A549 (cell line): Measurements from ENCODE around the gene ARR3. TPM values are rescaled to one million over a fixed set of nuclear protein-coding genes. Genes with fewer than 3 reads are reported as not detected.
"Not testable (repeated sequence)": the region's sequence is repeated elsewhere in the genome, so short reads cannot be mapped to it uniquely, and the experiment has no call there.

ENCODE experiments used
- ATAC-seq, 2 experiments: fragments of 200-7000 bp in 1 of 2; fragments of >200 bp in 1 of 2; cut with Nextera tagmentation in 1 of 2; cut with Tn5 transposase in 1 of 2; 3 replicates each; pipeline versions ENCODE4 v1.8.0 to v1.9.1; 2018 to 2020; ENCODE audit warnings: mild to moderate bottlenecking in 1 of 2, moderate library complexity in 1 of 2
- CTCF ChIA-PET: fragments of 300-600 bp; sonication (Branson Sonifier 250); formaldehyde crosslinking; extraction: SDS; loops from one replicate; lab custom pipeline; 2021; ENCODE audit warnings: antibody characterized with exemption, inconsistent platforms; lab: Yijun Ruan, JAX
- POLR2A ChIA-PET: fragments of 350-600 bp; formaldehyde crosslinking; extraction: SDS; loops from one replicate; lab custom pipeline; 2021; ENCODE audit warnings: antibody characterized with exemption, inconsistent platforms; lab: Yijun Ruan, JAX
- DNase-seq, 2 experiments: peaks; one replicate each; pipeline versions ENCODE4 v3.0.0 to v3.0.0-alpha.2; 2011 to 2016; ENCODE audit warnings: low read depth in 1 of 2, low spot score in 1 of 2
- FAIRE-seq: peaks from 2 replicates; lab custom pipeline; 2011; peaks lifted over from hg19 to GRCh38; lab: Jason Lieb, UNC
- H3K27ac ChIP-seq, 2 experiments: fragments of >200 bp; sonication (Bioruptor Twin); formaldehyde crosslinking; 3 replicates each; pipeline ENCODE4 v1.5.1; 2016 to 2017
- H3K4me1 ChIP-seq: fragments of >200 bp; sonication (Bioruptor Twin); formaldehyde crosslinking; 3 replicates; pipeline ENCODE4 v1.6.1; 2016
- H3K4me2 ChIP-seq: fragments of >200 bp; sonication (Bioruptor Twin); formaldehyde crosslinking; 3 replicates; pipeline ENCODE4 v1.6.1; 2016
- H3K4me3 ChIP-seq: fragments of >200 bp; sonication (Bioruptor Twin); formaldehyde crosslinking; 3 replicates; pipeline ENCODE4 v1.5.1; 2016
- H3K9me3 ChIP-seq: fragments of >200 bp; sonication (Bioruptor Twin); formaldehyde crosslinking; 3 replicates; pipeline ENCODE4 v1.6.1; 2016
- ATOH8 ChIP-seq: fragments of 250-450 bp; sonication (Bioruptor Pico); IDR thresholded peaks from 2 replicates; pipeline ENCODE4 v1.5.0; 2020; ENCODE audit warnings: low read depth, mild to moderate bottlenecking, moderate library complexity
- BCL3 ChIP-seq: fragments of >200 bp; sonication (Bioruptor Twin); formaldehyde crosslinking; IDR thresholded peaks from 3 replicates; pipeline ENCODE4 v1.6.1; 2016
- BHLHE40 ChIP-seq: IDR thresholded peaks from 2 replicates; pipeline ENCODE4 v1.6.1; 2012; ENCODE audit warnings: low read depth, low read length, inconsistent platforms
- CBX2 ChIP-seq: fragments of 200-600 bp; sonication (generic); IDR thresholded peaks from 2 replicates; pipeline ENCODE4 v1.6.1; 2016; ENCODE audit warnings: low read depth, mild to moderate bottlenecking, borderline replicate concordance
- CBX8 ChIP-seq: fragments of 200-600 bp; sonication (generic); IDR thresholded peaks from 2 replicates; pipeline ENCODE4 v1.6.1; 2016
- CHD4 ChIP-seq: fragments of 200-600 bp; sonication (generic); IDR thresholded peaks from 2 replicates; pipeline ENCODE4 v1.6.1; 2016; ENCODE audit warnings: antibody characterized with exemption, mild to moderate bottlenecking, borderline replicate concordance
- EP300 ChIP-seq, 2 experiments: fragments of >200 bp; sonication (Bioruptor Twin); formaldehyde crosslinking; IDR thresholded peaks; 2 replicates in 1 of 2; 3 replicates in 1 of 2; pipeline ENCODE4 v1.6.1; 2016 to 2017
- FOSB ChIP-seq: fragments of 250-450 bp; sonication (Bioruptor Pico); IDR thresholded peaks from 2 replicates; pipeline ENCODE4 v1.5.0; 2020; ENCODE audit warnings: mild to moderate bottlenecking, moderate library complexity
- HEYL ChIP-seq: fragments of 250-450 bp; sonication (Bioruptor Pico); IDR thresholded peaks from 2 replicates; pipeline ENCODE4 v1.8.0; 2021; ENCODE audit warnings: mild to moderate bottlenecking, moderate library complexity
- HOXB13 ChIP-seq: fragments of 250-450 bp; sonication (Bioruptor Pico); IDR thresholded peaks from 2 replicates; pipeline ENCODE4 v1.5.0; 2020; ENCODE audit warnings: low read depth, mild to moderate bottlenecking, moderate library complexity
- HOXB5 ChIP-seq: fragments of 250-450 bp; sonication (Bioruptor Pico); IDR thresholded peaks from 2 replicates; pipeline ENCODE4 v1.5.0; 2020; ENCODE audit warnings: mild to moderate bottlenecking, moderate library complexity
- JUN ChIP-seq, 2 experiments: fragments of >200 bp; sonication (Bioruptor Twin); formaldehyde crosslinking; IDR thresholded peaks; 2 replicates in 1 of 2; 3 replicates in 1 of 2; pipeline ENCODE4 v1.6.1; 2016 to 2017
- MAFK ChIP-seq: fragments of 450-650 bp; IDR thresholded peaks from 2 replicates; pipeline ENCODE4 v1.6.1; 2014; ENCODE audit not compliant: partially characterized antibody
- MAZ ChIP-seq: fragments of 150-350 bp; IDR thresholded peaks from 2 replicates; pipeline ENCODE4 v1.6.1; 2014; ENCODE audit warnings: antibody characterized with exemption, low read depth, low read length, borderline replicate concordance
- NR3C1 ChIP-seq: fragments of >200 bp; sonication (Bioruptor Twin); formaldehyde crosslinking; IDR thresholded peaks from 3 replicates; pipeline ENCODE4 v1.6.1; 2017
- POLR2A ChIP-seq: IDR thresholded peaks from 2 replicates; pipeline ENCODE4 v1.6.1; 2012; ENCODE audit warnings: mild to moderate bottlenecking, low read length
- RAD21 ChIP-seq, 2 experiments: fragments of >200 bp in 1 of 2; sonication (Bioruptor Twin) in 1 of 2; formaldehyde crosslinking in 1 of 2; IDR thresholded peaks in 1 of 2; conservative IDR thresholded peaks in 1 of 2; 2 replicates in 1 of 2; 3 replicates in 1 of 2; pipeline ENCODE4 v1.6.1; 2012 to 2018; ENCODE audit warnings: inconsistent platforms in 1 of 2
- RARB ChIP-seq: fragments of 250-450 bp; sonication (Bioruptor Pico); IDR thresholded peaks from 2 replicates; pipeline ENCODE4 v1.8.0; 2021; ENCODE audit warnings: mild to moderate bottlenecking, moderate library complexity
- RCOR1 ChIP-seq: fragments of 150-350 bp; IDR thresholded peaks from 2 replicates; pipeline ENCODE4 v1.6.1; 2014; ENCODE audit warnings: antibody characterized with exemption, low read length, low read depth
- RFX5 ChIP-seq: fragments of 450-650 bp; IDR thresholded peaks from 2 replicates; pipeline ENCODE4 v1.7.1; 2014; ENCODE audit warnings: antibody characterized with exemption, mild to moderate bottlenecking, moderate library complexity
- SREBF2 ChIP-seq: fragments of 450-650 bp; IDR thresholded peaks from 2 replicates; pipeline ENCODE4 v1.6.1; 2014; ENCODE audit warnings: mild to moderate bottlenecking, moderate library complexity
- ZSCAN20 ChIP-seq: fragments of 250-450 bp; sonication (Bioruptor Pico); IDR thresholded peaks from 2 replicates; pipeline ENCODE4 v1.8.0; 2022; ENCODE audit warnings: mild to moderate bottlenecking, moderate library complexity
- WGBS: methylation state at CpG from one replicate; pipeline ENCODE4 v1.1.6; 2017; ENCODE audit errors: missing lambda C conversion rate; 5-methylcytosine and 5-hydroxymethylcytosine counted together
- polyA plus RNA-seq, 4 experiments: library from polyadenylated mRNA; depleted of rRNA in 3 of 4; stranded (reverse); fragments of >200 nt; fragmentation: RNase III in 1 of 4; extraction: RNeasy Plus Mini Kit Qiagen cat#74134 plus additional on column Dnase treatment in 1 of 4; gene quantifications; 2 replicates in 3 of 4; 3 replicates in 1 of 4; pipeline ENCODE4 v1.2.3, GENCODE V29; 2011 to 2017
- TF ChIP-seq, protein P1 (sequence below): fragments of 150-350 bp; IDR thresholded peaks from 2 replicates; pipeline ENCODE4 v1.6.1; 2014; ENCODE audit warnings: low read depth, mild to moderate bottlenecking, low read length
- TF ChIP-seq, protein P2 (sequence below): fragments of 450-650 bp; IDR thresholded peaks from 2 replicates; pipeline ENCODE4 v1.6.1; 2014; ENCODE audit warnings: antibody characterized with exemption

Gene ARR3
- polyA plus RNA-seq, 2 of the 4 experiments (the other 2 are of a cell fraction) = not detected

DNA sequence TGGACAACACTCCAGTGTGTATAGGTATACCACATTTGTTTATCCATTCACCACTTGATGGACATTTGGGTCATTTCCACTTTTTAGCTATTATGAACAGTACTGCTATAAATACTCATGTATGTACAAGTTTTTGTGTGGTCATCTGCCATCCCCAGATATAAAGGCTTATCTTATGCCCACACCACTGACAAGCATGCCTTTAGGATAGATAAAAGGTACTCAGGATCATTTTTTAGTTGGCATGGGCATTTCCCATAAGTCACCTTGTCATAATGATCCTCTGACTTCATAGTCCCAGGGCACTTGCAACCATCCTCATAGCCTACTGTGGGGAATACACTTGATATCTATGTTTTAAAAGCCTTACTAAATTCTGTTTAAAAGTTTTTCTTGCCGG lies 27.4 kb upstream of the ARR3 start:
- TF ChIP-seq ZSCAN20 (CRISPR knock-in tag) (no peak), MAFK (no peak), NR3C1 (no peak), RFX5 (no peak)
- TF ChIP-seq, protein P1, sequence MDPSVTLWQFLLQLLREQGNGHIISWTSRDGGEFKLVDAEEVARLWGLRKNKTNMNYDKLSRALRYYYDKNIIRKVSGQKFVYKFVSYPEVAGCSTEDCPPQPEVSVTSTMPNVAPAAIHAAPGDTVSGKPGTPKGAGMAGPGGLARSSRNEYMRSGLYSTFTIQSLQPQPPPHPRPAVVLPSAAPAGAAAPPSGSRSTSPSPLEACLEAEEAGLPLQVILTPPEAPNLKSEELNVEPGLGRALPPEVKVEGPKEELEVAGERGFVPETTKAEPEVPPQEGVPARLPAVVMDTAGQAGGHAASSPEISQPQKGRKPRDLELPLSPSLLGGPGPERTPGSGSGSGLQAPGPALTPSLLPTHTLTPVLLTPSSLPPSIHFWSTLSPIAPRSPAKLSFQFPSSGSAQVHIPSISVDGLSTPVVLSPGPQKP = no peak
- TF ChIP-seq, protein P2, sequence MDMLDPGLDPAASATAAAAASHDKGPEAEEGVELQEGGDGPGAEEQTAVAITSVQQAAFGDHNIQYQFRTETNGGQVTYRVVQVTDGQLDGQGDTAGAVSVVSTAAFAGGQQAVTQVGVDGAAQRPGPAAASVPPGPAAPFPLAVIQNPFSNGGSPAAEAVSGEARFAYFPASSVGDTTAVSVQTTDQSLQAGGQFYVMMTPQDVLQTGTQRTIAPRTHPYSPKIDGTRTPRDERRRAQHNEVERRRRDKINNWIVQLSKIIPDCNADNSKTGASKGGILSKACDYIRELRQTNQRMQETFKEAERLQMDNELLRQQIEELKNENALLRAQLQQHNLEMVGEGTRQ = no peak
- FAIRE-seq (no peak), ATAC-seq (no peak), DNase-seq (no peak)
- Histone ChIP-seq H3K4me3 (no peak overlapping the region), H3K9me3 (no peaks in the 10 kb centered on the region), H3K4me2 (no peak overlapping the region), H3K4me1 (no peaks in the 10 kb centered on the region), H3K27ac (no peak overlapping the region)
- WGBS = 100% methylated on average over 1 of the region's 1 CpG
- ChIA-PET CTCF (no interaction called here), POLR2A (no interaction called here)

DNA sequence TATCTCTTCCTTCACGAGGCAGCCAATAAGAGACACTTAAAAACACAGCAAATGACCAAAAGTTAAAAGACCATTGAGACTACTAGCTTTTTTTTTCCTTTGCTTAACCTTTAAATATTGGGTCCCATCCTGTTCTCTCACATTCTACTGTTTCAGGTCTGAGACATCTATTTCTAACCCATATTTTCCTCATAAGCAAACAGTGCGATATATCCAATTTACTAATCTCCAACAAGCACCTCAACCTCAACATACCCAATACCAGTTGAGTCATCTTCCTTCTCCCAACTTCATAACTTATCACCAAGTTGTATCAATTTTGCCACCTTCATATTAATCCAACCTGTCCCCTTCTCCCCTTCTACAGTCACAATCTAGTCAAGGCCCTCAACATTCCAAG lies 26.6 kb upstream of the ARR3 start:
- no peaks in the 10 kb centered on the region for H3K4me1 ChIP-seq
- no peak overlapping the region for H3K27ac ChIP-seq
- ATAC-seq (no peak), FAIRE-seq (no peak), DNase-seq (no peak)
- 50% methylated on average over 2 of the region's 2 CpGs for WGBS
- TF ChIP-seq RAD21 (conservative IDR thresholded peaks at IDR 0.05 in 1 of 2, IDR thresholded peaks at IDR 0.05 in 1 of 2) (no peak), CBX2 (no peak), CBX8 (no peak), CHD4 (no peak), HEYL (CRISPR knock-in tag) (no peak), BCL3 (no peak), ATOH8 (CRISPR knock-in tag) (no peak), POLR2A (no peak), EP300 (IDR thresholded peaks at IDR 0.05) (no peak), RARB (CRISPR knock-in tag) (no peak), JUN (IDR thresholded peaks at IDR 0.05) (no peak), HOXB5 (no peak)
- CTCF ChIA-PET = no interaction called here
- POLR2A ChIA-PET = no interaction called here
- H3K4me3 ChIP-seq = no peak overlapping the region
- no peaks in the 10 kb centered on the region for H3K9me3 ChIP-seq
- no peak overlapping the region for H3K4me2 ChIP-seq

- DNase-seq, H3K4me3 ChIP-seq, H3K4me2 ChIP-seq, FAIRE-seq, H3K9me3 ChIP-seq, ATAC-seq, H3K4me1 ChIP-seq, CTCF ChIA-PET, H3K27ac ChIP-seq, POLR2A ChIA-PET: not testable (repeated sequence)
- 31% methylated on average over 4 of the region's 5 CpGs for WGBS
These were observed 24.5 kb upstream of the ARR3 start for GRCh38 chrX:70243601-70244000.

GRCh38 chrX:70244881-70245280 lies 23.3 kb upstream of the ARR3 start:
- no peak overlapping the region for H3K27ac ChIP-seq
- ChIA-PET POLR2A (no interaction called here), CTCF (interaction anchor here (0.9 kb wide), 1 partner anchor 8 kb away, joined by 3 read pairs; no protein-coding TSS in a partner anchor)
- no peak for DNase-seq
- no peak for TF ChIP-seq HOXB13 (CRISPR knock-in tag)
- no peak for TF ChIP-seq EP300 (IDR thresholded peaks at IDR 0.05)
- TF ChIP-seq FOSB (CRISPR knock-in tag) = no peak
- no peak for TF ChIP-seq MAZ
- TF ChIP-seq BHLHE40 = no peak
- TF ChIP-seq ATOH8 (CRISPR knock-in tag) = no peak
- no peak for TF ChIP-seq SREBF2
- TF ChIP-seq RCOR1 = no peak
- TF ChIP-seq, all 56 proteins: peak for 0
- no peaks in the 10 kb centered on the region for H3K4me1 ChIP-seq
- no peak overlapping the region for H3K4me3 ChIP-seq
- H3K9me3 ChIP-seq = no peaks in the 10 kb centered on the region
- H3K4me2 ChIP-seq = no peak overlapping the region
- FAIRE-seq = peak; percentile 18
- 45% methylated on average over 6 of the region's 6 CpGs for WGBS
- no peak for ATAC-seq
